ENCODE measurements around the gene SBF2. TPM values are rescaled to one million over a fixed set of nuclear protein-coding genes. Genes with fewer than 3 reads are reported as not detected.

The SBF2 gene
- polyA plus RNA-seq, 1 donor from 2014 or later, result 53.4 TPM

- H3F3A ChIP-seq (ENCODE audit: insufficient read depth, low read length, poor library complexity, severe bottlenecking), result no peaks in the 10 kb centered on the region
- H3K9ac ChIP-seq (ENCODE audit: low read length), result no peak overlapping the region
- H2AFZ ChIP-seq (ENCODE audit: low read depth, low read length), result no peak overlapping the region
- H4K20me1 ChIP-seq (ENCODE audit: insufficient read depth), result no peaks in the 10 kb centered on the region
- H3K9me3 ChIP-seq (ENCODE audit: low read length), result no peaks in the 10 kb centered on the region
- no peaks in the 10 kb centered on the region for H3K36me3 ChIP-seq (ENCODE audit: insufficient read depth, low read length)
- H3K9me2 ChIP-seq (ENCODE audit: insufficient read depth, low read length), result no peaks in the 10 kb centered on the region
- no peaks in the 10 kb centered on the region for H3K27me3 ChIP-seq (ENCODE audit: insufficient read depth, low read depth, low read length)
- TF ChIP-seq EP300 (conservative IDR thresholded peaks at IDR 0.05; ENCODE audit: poor library complexity, severe bottlenecking) (no peak), EZH2 (IDR thresholded peaks at IDR 0.05; ENCODE audit: borderline replicate concordance, insufficient read depth, low read length, poor library complexity, severe bottlenecking) (no peak), RAD21 (conservative IDR thresholded peaks at IDR 0.05) (no peak), TAF1 (IDR thresholded peaks at IDR 0.05; ENCODE audit: low read depth) (no peak), MXI1 (conservative IDR thresholded peaks at IDR 0.05; ENCODE audit: poor library complexity, severe bottlenecking) (no peak), POLR2AphosphoS5 (IDR thresholded peaks at IDR 0.05) (no peak), REST (IDR thresholded peaks at IDR 0.05; ENCODE audit: borderline replicate concordance) (no peak)
- TF ChIP-seq, protein P1, sequence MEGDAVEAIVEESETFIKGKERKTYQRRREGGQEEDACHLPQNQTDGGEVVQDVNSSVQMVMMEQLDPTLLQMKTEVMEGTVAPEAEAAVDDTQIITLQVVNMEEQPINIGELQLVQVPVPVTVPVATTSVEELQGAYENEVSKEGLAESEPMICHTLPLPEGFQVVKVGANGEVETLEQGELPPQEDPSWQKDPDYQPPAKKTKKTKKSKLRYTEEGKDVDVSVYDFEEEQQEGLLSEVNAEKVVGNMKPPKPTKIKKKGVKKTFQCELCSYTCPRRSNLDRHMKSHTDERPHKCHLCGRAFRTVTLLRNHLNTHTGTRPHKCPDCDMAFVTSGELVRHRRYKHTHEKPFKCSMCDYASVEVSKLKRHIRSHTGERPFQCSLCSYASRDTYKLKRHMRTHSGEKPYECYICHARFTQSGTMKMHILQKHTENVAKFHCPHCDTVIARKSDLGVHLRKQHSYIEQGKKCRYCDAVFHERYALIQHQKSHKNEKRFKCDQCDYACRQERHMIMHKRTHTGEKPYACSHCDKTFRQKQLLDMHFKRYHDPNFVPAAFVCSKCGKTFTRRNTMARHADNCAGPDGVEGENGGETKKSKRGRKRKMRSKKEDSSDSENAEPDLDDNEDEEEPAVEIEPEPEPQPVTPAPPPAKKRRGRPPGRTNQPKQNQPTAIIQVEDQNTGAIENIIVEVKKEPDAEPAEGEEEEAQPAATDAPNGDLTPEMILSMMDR (IDR thresholded peaks at IDR 0.05; ENCODE audit: poor library complexity, severe bottlenecking), result no peak
- no peak overlapping the region for H3K27ac ChIP-seq (ENCODE audit: low read length)
- no peak overlapping the region for H3K4me3 ChIP-seq (ENCODE audit: low read length)
- no peak overlapping the region for H3K4me2 ChIP-seq (ENCODE audit: low read length)
- H3K79me2 ChIP-seq (replicated peaks; ENCODE audit: insufficient read depth, low read length), result no peaks in the 10 kb centered on the region
These were observed 341.4 kb downstream of the SBF2 start for GRCh38 chr11:9952511-9953196.

GRCh38 chr11:9951807-9952206 lies 342.2 kb downstream of the SBF2 start:
- Histone ChIP-seq H3K4me2 (ENCODE audit: low read length) (no peak overlapping the region), H3K27ac (ENCODE audit: low read length) (no peak overlapping the region), H3K9me3 (ENCODE audit: low read length) (no peaks in the 10 kb centered on the region), H3K9me2 (ENCODE audit: insufficient read depth, low read length) (no peaks in the 10 kb centered on the region), H3K36me3 (ENCODE audit: insufficient read depth, low read length) (no peaks in the 10 kb centered on the region), H3K4me3 (ENCODE audit: low read length) (no peak overlapping the region), H4K20me1 (ENCODE audit: insufficient read depth) (no peaks in the 10 kb centered on the region), H3F3A (ENCODE audit: insufficient read depth, low read length, poor library complexity, severe bottlenecking) (no peaks in the 10 kb centered on the region), H3K9ac (ENCODE audit: low read length) (no peak overlapping the region), H3K27me3 (ENCODE audit: insufficient read depth, low read depth, low read length) (no peaks in the 10 kb centered on the region), H3K79me2 (replicated peaks; ENCODE audit: insufficient read depth, low read length) (no peaks in the 10 kb centered on the region), H2AFZ (ENCODE audit: low read depth, low read length) (no peak overlapping the region)
- TF ChIP-seq TAF1 (IDR thresholded peaks at IDR 0.05; ENCODE audit: low read depth) (no peak), EP300 (conservative IDR thresholded peaks at IDR 0.05; ENCODE audit: poor library complexity, severe bottlenecking) (no peak), REST (IDR thresholded peaks at IDR 0.05; ENCODE audit: borderline replicate concordance) (no peak), SMC3 (conservative IDR thresholded peaks at IDR 0.05; ENCODE audit: poor library complexity) (no peak), RAD21 (conservative IDR thresholded peaks at IDR 0.05) (no peak), POLR2AphosphoS5 (IDR thresholded peaks at IDR 0.05) (no peak), MXI1 (conservative IDR thresholded peaks at IDR 0.05; ENCODE audit: poor library complexity, severe bottlenecking) (no peak), EZH2 (IDR thresholded peaks at IDR 0.05; ENCODE audit: borderline replicate concordance, insufficient read depth, low read length, poor library complexity, severe bottlenecking) (no peak)
- TF ChIP-seq, protein P1 (IDR thresholded peaks at IDR 0.05; ENCODE audit: poor library complexity, severe bottlenecking), result no peak
